Erythroblast (primary cell): ENCODE results near the gene PAX4.
A peak's percentile ranks its signal among the peaks of the same experiment; 100 is the strongest.

ENCODE experiments used
- DNase-seq, 2 experiments: peaks; one replicate each; lab custom pipeline; 2025; lab: John Stamatoyannopoulos, UW
- GATA1 ChIP-seq: IDR thresholded peaks from 2 replicates; pipeline ENCODE4 v1.6.1; 2011; ENCODE audit warnings: low read depth, mild to moderate bottlenecking, control low read depth, low read length, moderate library complexity
- POLR2A ChIP-seq: IDR thresholded peaks from 2 replicates; pipeline ENCODE4 v1.6.1; 2011; ENCODE audit warnings: mild to moderate bottlenecking, low read length

Gene PAX4

GRCh38 chr7:127612263-127612662, 5.7 kb downstream of the PAX4 start:
- DNase-seq, result no peak
- TF ChIP-seq POLR2A (no peak), GATA1 (no peak)

- DNase-seq, result no peak
- TF ChIP-seq POLR2A, result no peak
- TF ChIP-seq GATA1, result no peak
These were observed 8.6 kb downstream of the PAX4 start for GRCh38 chr7:127609297-127609696.

- TF ChIP-seq GATA1 (no peak), POLR2A (no peak)
- no peak for DNase-seq
These were observed 9.5 kb downstream of the PAX4 start for GRCh38 chr7:127608446-127608845.

GRCh38 chr7:127600885-127601284, 17.1 kb downstream of the PAX4 start:
- DNase-seq, result no peak
- TF ChIP-seq GATA1 (no peak), POLR2A (no peak)

GRCh38 chr7:127598318-127598717, 19.6 kb downstream of the PAX4 start:
- peak; percentile 40 to 52 for DNase-seq
- TF ChIP-seq GATA1 (no peak), POLR2A (no peak)

- no peak for TF ChIP-seq POLR2A
- DNase-seq, result no peak
These were observed 22.2 kb downstream of the PAX4 start for GRCh38 chr7:127595737-127596136.

- TF ChIP-seq GATA1, result no peak
- no peak for TF ChIP-seq POLR2A
These were observed 23.5 kb downstream of the PAX4 start for GRCh38 chr7:127594490-127594889.

GRCh38 chr7:127592550-127592949, 25.4 kb downstream of the PAX4 start:
- DNase-seq, result no peak
- no peak for TF ChIP-seq POLR2A
- TF ChIP-seq GATA1, result no peak

More at GRCh38 chr7:127594490-127594889, 23.5 kb downstream of the PAX4 start:
- no peak for DNase-seq

- no peak for TF ChIP-seq POLR2A
- TF ChIP-seq GATA1, result no peak
- no peak for DNase-seq
These were observed 26.4 kb downstream of the PAX4 start for GRCh38 chr7:127591591-127591990.

GRCh38 chr7:127591189-127591588, 26.8 kb downstream of the PAX4 start:
- no peak for TF ChIP-seq GATA1
- TF ChIP-seq POLR2A, result no peak

GRCh38 chr7:127589896-127590295, 28.0 kb downstream of the PAX4 start:
- TF ChIP-seq GATA1 (no peak), POLR2A (no peak)
- no peak for DNase-seq

More at GRCh38 chr7:127591189-127591588, 26.8 kb downstream of the PAX4 start:
- DNase-seq, result no peak

- DNase-seq, result peak; percentile 60 to 74
These were observed 29.1 kb downstream of the PAX4 start for GRCh38 chr7:127588697-127589482.

GRCh38 chr7:127588019-127588696, 29.8 kb downstream of the PAX4 start, which contains the start of gene ARF5:
Gene ARF5, plus strand, starts transcription at chr7:127588411. Its CDS starts 88 bp downstream, at chr7:127588499.
- TF ChIP-seq POLR2A, result peak; percentile 64
- no peak for TF ChIP-seq GATA1
- peak; percentile 88 to 94 for DNase-seq

More at GRCh38 chr7:127588697-127589482, 29.1 kb downstream of the PAX4 start:
- no peak for TF ChIP-seq POLR2A
- TF ChIP-seq GATA1, result no peak

GRCh38 chr7:127587663-127588018, 30.3 kb downstream of the PAX4 start:
- TF ChIP-seq POLR2A (no peak), GATA1 (no peak)
- no peak for DNase-seq
